Measurements from ENCODE around the gene LRP2.

DNA sequence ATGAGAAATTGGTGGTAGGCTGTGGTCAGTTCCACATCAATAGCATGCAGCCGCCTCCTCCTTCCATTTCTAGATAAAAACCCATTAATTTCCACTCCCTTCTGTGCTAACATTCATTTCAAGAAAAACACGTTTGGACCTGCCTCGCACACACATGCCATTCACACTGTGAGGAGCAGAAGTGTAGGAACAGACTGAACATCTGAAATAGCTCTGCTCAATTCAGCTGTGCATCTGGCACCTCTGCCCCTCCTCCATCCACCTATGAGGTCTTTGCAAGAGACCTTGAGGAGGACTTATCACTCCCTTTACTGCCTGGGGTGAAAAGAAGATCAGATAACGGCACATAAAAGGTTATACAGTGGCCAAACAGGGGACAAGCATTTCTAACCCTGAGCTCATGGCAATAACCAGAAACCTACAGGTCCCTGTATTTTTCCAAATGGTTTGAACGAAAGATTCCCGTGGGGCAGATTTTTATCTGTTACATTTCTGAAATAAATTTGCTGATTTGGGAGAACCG is 30.8 kb upstream of the LRP2 start:
- TF ChIP-seq, protein P1, sequence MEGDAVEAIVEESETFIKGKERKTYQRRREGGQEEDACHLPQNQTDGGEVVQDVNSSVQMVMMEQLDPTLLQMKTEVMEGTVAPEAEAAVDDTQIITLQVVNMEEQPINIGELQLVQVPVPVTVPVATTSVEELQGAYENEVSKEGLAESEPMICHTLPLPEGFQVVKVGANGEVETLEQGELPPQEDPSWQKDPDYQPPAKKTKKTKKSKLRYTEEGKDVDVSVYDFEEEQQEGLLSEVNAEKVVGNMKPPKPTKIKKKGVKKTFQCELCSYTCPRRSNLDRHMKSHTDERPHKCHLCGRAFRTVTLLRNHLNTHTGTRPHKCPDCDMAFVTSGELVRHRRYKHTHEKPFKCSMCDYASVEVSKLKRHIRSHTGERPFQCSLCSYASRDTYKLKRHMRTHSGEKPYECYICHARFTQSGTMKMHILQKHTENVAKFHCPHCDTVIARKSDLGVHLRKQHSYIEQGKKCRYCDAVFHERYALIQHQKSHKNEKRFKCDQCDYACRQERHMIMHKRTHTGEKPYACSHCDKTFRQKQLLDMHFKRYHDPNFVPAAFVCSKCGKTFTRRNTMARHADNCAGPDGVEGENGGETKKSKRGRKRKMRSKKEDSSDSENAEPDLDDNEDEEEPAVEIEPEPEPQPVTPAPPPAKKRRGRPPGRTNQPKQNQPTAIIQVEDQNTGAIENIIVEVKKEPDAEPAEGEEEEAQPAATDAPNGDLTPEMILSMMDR (IDR thresholded peaks at IDR 0.05), result no peak
- TF ChIP-seq EP300 (IDR thresholded peaks at IDR 0.05) (no peak), POLR2A (IDR thresholded peaks at IDR 0.05) (no peak)

Measured in suprapubic skin (tissue), 3 donors.